ENCODE measurements around the gene PITHD1. TPM values are rescaled to one million over a fixed set of nuclear protein-coding genes. Genes with fewer than 3 reads are reported as not detected.
"Not testable (repeated sequence)": the region's sequence is repeated elsewhere in the genome, so short reads cannot be mapped to it uniquely, and the experiment has no call there.

The PITHD1 gene
- total and polyA plus RNA-seq, 8 donors = 18.1 to 62.0 (median 41.3) TPM

DNA sequence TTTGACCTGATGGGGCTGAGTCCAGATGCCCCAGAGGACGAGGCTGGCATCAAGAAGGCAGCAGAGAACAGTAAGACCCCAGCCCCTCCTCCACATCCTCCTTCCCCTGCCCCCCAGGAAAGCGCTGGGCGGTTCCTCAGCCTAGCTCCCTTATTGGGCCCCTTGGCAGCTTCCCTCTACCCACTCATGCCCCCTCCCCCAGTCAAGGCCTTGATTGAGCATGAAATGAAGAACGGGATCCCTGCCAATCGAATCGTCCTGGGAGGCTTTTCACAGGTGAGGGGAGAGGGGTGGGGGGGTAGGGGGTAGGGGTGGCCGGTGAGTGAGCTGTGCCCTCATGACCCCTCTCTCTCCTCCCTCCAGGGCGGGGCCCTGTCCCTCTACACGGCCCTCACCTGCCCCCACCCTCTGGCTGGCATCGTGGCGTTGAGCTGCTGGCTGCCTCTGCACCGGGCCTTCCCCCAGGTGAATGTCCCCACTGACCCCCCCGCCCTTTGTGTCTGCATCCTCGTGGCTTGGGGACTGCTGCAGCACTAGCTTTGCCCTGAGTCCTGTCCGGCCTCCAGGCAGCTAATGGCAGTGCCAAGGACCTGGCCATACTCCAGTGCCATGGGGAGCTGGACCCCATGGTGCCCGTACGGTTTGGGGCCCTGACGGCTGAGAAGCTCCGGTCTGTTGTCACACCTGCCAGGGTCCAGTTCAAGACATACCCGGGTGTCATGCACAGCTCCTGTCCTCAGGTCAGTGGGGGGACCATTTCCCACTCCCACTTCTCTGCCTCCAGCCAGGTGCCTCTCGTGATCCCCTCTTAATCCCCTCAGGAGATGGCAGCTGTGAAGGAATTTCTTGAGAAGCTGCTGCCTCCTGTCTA, 15.9 kb downstream of the PITHD1 start:
- peaks cover 73 to 90% (median 86%) of the 10 kb centered on the region in 4 donors for H3K4me1 ChIP-seq
- peak overlapping the region in 1 of 4 donors; percentile 17 for H3K4me3 ChIP-seq
- peak in 1 of 2 donors; percentile 46 for DNase-seq
- H3K9me3 ChIP-seq = no peaks in the 10 kb centered on the region
- 27 to 52% (median 42%) methylated on average over 12 to 21 of the region's 21 CpGs for WGBS, 5 donors
- no peak for TF ChIP-seq EP300 (IDR thresholded peaks at IDR 0.05)
- TF ChIP-seq, protein P1, sequence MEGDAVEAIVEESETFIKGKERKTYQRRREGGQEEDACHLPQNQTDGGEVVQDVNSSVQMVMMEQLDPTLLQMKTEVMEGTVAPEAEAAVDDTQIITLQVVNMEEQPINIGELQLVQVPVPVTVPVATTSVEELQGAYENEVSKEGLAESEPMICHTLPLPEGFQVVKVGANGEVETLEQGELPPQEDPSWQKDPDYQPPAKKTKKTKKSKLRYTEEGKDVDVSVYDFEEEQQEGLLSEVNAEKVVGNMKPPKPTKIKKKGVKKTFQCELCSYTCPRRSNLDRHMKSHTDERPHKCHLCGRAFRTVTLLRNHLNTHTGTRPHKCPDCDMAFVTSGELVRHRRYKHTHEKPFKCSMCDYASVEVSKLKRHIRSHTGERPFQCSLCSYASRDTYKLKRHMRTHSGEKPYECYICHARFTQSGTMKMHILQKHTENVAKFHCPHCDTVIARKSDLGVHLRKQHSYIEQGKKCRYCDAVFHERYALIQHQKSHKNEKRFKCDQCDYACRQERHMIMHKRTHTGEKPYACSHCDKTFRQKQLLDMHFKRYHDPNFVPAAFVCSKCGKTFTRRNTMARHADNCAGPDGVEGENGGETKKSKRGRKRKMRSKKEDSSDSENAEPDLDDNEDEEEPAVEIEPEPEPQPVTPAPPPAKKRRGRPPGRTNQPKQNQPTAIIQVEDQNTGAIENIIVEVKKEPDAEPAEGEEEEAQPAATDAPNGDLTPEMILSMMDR (IDR thresholded peaks at IDR 0.05) = no peak
- TF ChIP-seq POLR2AphosphoS5 (IDR thresholded peaks at IDR 0.05) = no peak
- no peak for TF ChIP-seq POLR2A (IDR thresholded peaks at IDR 0.05)
- H3K36me3 ChIP-seq = peaks cover 28 to 55% (median 55%) of the 10 kb centered on the region in 4 donors
- no peaks in the 10 kb centered on the region for H3K27me3 ChIP-seq
- H3K27ac ChIP-seq = peak overlapping the region; percentile 20 to 87 (median 52)
- intact Hi-C loops (cut with DNase I; ENCODE audit: low total_unique reads) = no loop called here

DNA sequence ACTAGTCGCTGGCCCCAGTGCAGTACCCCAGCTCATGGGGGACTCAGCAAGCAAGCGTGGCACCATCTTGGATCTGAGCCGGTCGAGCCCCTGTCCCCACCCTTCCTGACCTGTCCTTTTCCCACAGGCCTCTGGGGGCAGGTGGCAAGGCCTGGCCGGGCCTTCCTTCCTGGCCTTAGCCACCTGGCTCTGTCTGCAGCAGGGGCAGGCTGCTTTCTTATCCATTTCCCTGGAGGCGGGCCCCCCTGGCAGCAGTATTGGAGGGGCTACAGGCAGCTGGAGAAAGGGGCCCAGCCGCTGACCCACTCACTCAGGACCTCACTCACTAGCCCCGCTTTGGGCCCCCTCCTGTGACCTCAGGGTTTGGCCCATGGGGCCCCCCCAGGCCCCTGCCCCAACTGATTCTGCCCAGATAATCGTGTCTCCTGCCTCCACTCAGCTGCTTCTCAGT, 16.5 kb downstream of the PITHD1 start:
- 49 to 66% (median 58%) methylated on average over 6 to 9 of the region's 9 CpGs for WGBS, 5 donors
- DNase-seq; H3K9me3 ChIP-seq; H3K4me3 ChIP-seq; intact Hi-C loops (cut with DNase I; ENCODE audit: low total_unique reads); H3K27me3 ChIP-seq: not testable (repeated sequence)
- Histone ChIP-seq H3K4me1 (peaks cover 78 to 92% (median 90%) of the 10 kb centered on the region in 4 donors), H3K36me3 (peaks cover 28 to 55% (median 55%) of the 10 kb centered on the region in 4 donors), H3K27ac (peak overlapping the region in 2 of 5 donors; percentile 24 to 83)

DNA sequence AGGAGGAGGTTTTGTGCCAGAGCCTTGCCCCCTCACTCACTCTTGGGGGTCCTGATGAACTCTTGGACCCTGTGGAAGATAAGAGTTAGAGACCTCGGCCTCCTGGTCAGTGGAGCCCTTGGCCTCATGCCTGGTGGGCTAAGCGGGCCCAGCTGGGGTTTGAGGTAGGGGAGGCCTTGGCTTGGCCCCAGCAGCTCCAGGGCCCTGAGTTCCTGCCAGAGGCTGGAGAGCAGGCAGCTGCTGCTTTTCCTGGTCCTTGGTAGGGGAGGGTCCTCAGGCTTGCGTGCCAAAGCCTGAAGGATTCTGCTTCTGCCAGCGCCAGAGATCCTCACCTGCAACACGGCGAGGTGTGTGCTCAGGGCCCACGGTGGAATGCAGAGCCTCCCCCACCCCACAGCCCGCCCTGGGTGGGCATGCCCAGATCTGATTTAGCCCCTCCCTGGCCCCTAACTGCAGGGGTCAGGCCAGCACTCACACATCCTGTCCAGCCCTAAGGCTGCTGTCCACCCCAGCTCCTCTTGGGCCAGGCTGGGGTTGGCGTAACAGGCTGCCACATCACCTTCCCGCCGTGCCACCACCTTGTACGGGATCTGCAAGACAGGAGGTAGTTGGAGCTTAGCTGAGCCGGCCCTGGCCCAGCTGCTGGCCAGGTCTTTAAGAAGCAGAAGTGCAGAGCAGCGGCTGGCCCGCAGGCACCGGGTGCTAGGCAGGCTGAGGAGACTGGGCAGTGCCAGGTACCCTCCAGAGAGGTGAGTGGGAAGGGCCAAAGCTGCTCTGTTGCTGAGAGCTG, 17.7 kb downstream of the PITHD1 start:
- H3K9me3 ChIP-seq = no peaks in the 10 kb centered on the region
- peaks cover 71 to 88% (median 85%) of the 10 kb centered on the region in 4 donors for H3K4me1 ChIP-seq
- TF ChIP-seq POLR2AphosphoS5 (IDR thresholded peaks at IDR 0.05) (no peak), POLR2A (IDR thresholded peaks at IDR 0.05) (no peak), EP300 (IDR thresholded peaks at IDR 0.05) (no peak)
- TF ChIP-seq, protein P1 (IDR thresholded peaks at IDR 0.05) = no peak
- peak overlapping the region in 1 of 4 donors; percentile 88 for H3K4me3 ChIP-seq
- DNase-seq = peak; percentile 26 to 29
- 39 to 58% (median 48%) methylated on average over 12 to 16 of the region's 16 CpGs for WGBS, 5 donors
- peaks cover 28 to 55% (median 55%) of the 10 kb centered on the region in 4 donors for H3K36me3 ChIP-seq
- peak overlapping the region; percentile 5 to 98 (median 96) for H3K27ac ChIP-seq
- intact Hi-C loops (cut with DNase I; ENCODE audit: low total_unique reads) = no loop called here
- H3K27me3 ChIP-seq = no peaks in the 10 kb centered on the region

DNA sequence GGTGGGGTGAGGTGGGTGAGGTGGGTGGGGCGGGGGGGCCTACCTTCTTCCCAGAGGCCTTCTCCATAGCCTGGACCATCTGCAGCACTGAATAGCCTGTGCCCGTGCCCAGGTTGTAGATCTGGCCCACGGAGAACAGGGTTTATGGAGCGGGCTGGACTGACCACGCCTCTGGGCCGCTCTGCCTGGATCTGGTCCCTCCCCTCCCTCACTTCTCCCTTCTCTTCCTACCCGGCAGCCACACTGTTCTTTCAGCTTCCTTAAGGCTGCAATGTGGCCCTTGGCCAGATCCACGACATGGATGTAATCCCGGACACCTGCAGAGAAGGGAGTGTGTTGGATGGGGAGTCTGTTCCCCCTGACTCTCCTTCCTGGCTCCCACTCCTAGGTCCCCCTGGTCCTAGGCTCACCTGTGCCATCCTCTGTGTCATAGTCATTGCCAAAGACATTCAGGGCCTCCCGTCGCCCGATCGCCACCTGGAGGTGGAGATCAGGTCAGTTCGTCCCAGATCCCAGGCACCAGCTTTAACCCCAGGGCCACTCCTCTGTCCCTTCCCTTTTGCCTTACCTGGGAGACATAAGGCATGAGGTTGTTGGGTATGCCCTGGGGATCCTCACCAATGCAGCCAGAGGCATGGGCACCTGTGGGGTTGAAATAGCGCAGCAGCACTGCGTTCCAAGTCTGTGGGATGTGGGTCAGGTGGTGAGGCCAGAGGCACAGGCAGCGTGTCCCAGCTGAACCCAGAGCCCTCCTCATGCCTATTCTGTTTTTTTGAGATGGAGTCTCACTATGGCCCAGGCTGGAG, 18.5 kb downstream of the PITHD1 start:
- Histone ChIP-seq H3K36me3 (peaks cover 28 to 55% (median 55%) of the 10 kb centered on the region in 4 donors), H3K4me3 (peak overlapping the region in 2 of 4 donors; percentile 72 to 88), H3K27ac (peak overlapping the region; percentile 25 to 98 (median 96)), H3K27me3 (no peaks in the 10 kb centered on the region), H3K4me1 (peaks cover 74 to 92% (median 87%) of the 10 kb centered on the region in 4 donors), H3K9me3 (no peaks in the 10 kb centered on the region)
- intact Hi-C loops (cut with DNase I; ENCODE audit: low total_unique reads) = no loop called here
- TF ChIP-seq POLR2A (IDR thresholded peaks at IDR 0.05) (no peak), EP300 (IDR thresholded peaks at IDR 0.05) (no peak), POLR2AphosphoS5 (IDR thresholded peaks at IDR 0.05) (peak in 1 of 3 donors; percentile 22)
- TF ChIP-seq, protein P1 (IDR thresholded peaks at IDR 0.05) = peak in 2 of 7 experiments; percentile 25 to 27
- peak; percentile 26 to 64 for DNase-seq
- 31 to 55% (median 33%) methylated on average over 16 to 17 of the region's 17 CpGs for WGBS, 5 donors

Data from stomach (tissue), 9 donors.